HG02571 (cell line): ENCODE results near the gene NLGN3.
A peak's percentile ranks its signal among the peaks of the same experiment; 100 is the strongest.

Experiments
- ATAC-seq: cut with Tn5 transposase; IDR thresholded peaks from one replicate; pipeline ENCODE4 v1.9.1; 2021; ENCODE audit warnings: mild to moderate bottlenecking, moderate library complexity; ENCODE audit not compliant: unreplicated experiment

Gene NLGN3

DNA sequence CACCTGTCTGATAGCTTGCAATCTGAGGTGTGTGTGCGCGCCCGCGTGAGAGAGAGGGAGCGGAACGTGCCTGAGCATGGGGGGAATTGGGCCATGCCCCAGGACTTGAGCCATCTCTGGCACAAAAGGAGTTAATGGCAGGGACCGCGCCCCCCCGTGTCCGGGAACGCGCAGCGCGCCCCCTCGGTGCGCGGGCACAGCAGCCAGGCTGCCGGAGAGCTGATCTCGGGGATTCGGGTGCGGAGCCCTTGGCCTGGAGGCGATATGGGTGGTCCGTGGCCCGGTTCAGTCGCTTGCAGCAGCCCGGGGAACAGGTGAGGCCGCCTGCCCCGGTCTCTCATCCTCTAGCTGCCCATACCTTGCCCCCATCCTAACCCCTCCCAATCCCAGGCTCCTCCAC lies at the start of gene NLGN3:
NLGN3 (plus strand) TSS at position 191 of the 400 bp plus-strand sequence. CDS start 2,909 bp downstream, outside the sequence.
- no peak for ATAC-seq

DNA sequence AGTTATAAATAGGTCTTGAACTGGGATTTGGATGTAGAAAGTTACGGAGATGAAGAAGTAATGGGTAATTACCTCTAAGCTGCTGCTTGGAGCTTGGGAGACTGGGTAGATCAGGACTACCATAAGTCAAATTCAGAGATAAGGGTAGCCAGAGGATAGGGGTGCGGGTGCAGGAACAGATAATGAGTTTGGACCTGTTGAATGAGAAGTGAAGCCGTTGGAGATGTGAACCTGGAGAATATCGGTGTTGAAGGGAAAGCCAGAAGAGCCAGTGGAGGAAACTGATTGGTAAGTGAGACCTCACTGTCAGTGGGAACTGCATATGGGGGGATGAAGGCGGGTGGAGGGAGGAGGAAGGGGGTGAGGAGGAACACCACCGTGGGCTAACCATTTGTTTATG lies 49.6 kb upstream of the NLGN3 start:
- no peak for ATAC-seq

DNA sequence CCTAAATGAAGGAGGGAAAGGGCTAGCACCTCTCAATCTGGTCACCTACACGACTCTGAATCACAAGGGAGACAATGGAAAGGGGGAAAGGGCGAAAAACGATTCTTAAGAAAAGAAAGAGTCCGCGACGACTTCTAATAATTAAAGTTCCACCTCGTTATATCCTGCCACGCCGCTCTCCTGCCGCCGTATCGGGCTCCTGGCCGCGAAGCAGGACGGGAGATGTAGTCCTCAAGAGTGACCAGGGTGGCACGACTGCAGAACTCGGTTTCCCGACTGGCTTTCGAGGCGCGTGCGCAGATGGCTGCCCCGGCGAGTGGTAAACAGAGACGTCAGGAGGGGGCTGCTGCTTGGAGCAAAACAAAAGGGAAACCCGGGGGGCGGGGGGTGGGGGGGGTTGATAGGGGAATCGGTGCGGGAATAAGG lies 49.1 kb upstream of the NLGN3 start, which contains the start of gene FOXO4:
FOXO4 (plus strand) TSS at position 297 of the 426 bp plus-strand sequence. CDS start 678 bp downstream, outside the sequence.
- peak; percentile 73 for ATAC-seq

DNA sequence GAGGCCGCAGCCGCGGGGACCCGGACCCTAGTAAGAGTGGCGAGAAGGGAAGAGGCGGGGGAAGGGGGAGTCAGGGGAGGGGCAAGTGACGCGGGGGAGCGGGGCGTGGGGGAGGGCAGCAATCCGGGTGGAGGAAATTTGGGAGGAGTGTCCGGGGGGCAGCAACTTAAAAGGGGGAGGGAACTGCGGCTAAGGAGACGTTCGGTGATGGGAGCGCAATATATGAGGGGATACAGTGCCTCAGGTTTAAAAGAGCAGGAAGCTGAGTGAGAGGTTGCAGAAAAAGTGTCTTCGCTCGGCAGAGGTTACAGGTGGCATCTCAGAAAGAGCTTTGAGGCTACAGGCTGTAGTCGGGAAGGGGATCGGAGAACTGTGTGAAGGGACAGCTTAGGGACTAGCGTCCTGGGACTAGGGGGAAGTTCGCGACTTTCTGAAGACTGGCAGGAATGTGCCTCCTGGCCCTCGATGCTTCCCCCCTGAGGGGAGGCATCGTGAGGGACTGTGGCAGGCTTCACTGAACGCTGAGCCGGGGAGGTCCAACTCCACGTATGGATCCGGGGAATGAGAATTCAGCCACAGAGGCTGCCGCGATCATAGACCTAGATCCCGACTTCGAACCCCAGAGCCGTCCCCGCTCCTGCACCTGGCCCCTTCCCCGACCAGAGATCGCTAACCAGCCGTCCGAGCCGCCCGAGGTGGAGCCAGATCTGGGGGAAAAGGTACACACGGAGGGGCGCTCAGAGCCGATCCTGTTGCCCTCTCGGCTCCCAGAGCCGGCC lies 48.5 kb upstream of the NLGN3 start:
- ATAC-seq: peak; percentile 20

DNA sequence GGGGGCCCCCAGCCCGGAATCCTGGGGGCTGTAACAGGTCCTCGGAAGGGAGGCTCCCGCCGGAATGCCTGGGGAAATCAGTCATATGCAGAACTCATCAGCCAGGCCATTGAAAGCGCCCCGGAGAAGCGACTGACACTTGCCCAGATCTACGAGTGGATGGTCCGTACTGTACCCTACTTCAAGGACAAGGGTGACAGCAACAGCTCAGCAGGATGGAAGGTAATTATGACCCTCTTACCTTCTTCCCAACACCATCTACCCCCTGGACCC lies 47.9 kb upstream of the NLGN3 start:
- ATAC-seq: no peak

DNA sequence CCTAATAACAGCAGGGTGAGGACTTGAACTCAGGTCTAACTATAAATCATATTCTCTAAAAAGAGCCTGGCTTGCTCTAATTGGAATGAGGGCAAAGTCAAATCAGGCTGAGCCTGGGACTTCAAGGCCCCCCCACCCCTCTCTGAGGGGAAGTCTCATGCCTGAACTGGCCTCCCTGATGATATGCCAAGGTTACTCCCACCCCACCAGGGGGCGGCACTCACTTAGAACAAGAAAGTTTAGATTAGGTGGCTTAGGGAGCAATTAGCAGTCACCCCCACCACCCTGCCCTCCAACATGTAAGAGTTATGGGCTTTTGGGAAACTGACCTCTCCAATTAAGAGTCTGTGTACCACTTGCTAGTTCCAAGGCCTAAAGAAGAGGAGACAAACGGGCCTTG lies 46.3 kb upstream of the NLGN3 start:
- ATAC-seq: no peak

DNA sequence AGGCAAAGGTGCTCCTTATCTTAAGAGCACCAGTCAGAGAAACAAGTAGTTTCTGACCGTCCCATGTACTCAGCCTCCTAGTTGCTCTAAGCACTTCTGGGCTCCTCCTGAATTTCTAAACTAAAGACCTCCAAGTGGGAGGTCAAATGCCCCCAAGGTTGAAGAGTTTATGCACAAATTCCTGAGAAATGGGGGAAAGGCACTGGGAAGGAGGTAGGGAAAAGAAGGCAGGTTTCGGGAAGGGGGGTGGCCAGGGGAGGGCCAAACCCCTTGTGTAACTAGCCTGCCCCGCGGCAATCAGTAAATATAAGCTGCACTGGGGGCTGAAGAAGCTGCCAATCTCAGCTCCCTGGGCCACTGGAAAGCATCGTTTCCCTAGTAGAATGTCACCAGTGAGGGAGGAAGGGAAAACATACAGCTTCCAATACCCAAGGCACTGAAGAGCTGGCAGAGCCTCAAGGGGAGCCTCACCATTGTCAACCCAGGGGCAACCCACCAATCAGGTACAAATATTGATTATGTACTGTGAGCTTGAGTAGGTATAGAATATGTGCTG lies 45.6 kb upstream of the NLGN3 start:
- ATAC-seq: no peak

DNA sequence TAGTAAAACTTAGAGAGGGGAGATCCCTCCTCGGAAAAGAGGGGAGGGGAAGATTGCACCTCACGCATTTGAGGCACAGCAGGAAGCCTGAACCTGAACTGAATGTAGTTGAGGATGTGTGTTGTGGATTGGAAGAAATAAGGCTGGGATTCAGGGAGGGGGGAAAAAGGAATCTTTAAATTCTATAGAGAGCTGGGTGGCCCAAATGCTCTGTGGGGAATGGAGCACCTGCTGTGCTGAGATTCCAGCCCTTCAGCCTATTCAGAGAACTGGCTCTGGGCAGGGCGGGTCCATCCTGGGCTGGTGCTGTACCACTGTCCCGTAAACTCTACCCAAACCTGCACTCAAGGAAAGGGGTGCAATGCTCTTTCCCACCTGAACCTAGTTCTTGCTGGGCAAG lies 44.9 kb upstream of the NLGN3 start:
- ATAC-seq: no peak

DNA sequence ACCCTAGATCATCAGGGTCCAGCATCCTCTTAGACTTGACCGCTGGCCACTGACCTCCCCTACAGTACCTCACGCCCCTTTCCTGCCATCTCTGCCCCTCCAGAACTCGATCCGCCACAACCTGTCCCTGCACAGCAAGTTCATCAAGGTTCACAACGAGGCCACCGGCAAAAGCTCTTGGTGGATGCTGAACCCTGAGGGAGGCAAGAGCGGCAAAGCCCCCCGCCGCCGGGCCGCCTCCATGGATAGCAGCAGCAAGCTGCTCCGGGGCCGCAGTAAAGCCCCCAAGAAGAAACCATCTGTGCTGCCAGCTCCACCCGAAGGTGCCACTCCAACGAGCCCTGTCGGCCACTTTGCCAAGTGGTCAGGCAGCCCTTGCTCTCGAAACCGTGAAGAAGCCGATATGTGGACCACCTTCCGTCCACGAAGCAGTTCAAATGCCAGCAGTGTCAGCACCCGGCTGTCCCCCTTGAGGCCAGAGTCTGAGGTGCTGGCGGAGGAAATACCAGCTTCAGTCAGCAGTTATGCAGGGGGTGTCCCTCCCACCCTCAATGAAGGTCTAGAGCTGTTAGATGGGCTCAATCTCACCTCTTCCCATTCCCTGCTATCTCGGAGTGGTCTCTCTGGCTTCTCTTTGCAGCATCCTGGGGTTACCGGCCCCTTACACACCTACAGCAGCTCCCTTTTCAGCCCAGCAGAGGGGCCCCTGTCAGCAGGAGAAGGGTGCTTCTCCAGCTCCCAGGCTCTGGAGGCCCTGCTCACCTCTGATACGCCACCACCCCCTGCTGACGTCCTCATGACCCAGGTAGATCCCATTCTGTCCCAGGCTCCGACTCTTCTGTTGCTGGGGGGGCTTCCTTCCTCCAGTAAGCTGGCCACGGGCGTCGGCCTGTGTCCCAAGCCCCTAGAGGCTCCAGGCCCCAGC lies 43.8 kb upstream of the NLGN3 start:
- no peak for ATAC-seq

DNA sequence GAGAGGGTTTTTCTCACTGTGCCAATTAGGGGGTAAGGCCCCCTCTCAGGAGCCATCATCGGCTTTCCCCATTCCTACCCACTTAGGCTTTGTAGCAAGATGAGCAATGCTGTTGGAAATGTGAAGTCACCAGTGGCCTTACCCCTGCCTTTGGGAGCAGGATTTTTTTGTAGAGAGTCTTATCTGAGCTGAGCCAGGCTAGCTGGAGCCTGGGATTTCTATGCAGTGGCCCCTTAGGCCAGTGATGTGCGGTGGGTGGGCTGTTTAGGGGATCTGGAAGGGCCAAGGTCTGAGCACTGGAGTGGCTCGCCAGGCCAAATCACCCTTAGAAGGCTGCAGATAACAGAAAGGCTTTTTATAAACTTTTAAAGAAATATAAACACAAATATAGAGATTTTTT lies 42.3 kb upstream of the NLGN3 start:
- ATAC-seq: no peak

DNA sequence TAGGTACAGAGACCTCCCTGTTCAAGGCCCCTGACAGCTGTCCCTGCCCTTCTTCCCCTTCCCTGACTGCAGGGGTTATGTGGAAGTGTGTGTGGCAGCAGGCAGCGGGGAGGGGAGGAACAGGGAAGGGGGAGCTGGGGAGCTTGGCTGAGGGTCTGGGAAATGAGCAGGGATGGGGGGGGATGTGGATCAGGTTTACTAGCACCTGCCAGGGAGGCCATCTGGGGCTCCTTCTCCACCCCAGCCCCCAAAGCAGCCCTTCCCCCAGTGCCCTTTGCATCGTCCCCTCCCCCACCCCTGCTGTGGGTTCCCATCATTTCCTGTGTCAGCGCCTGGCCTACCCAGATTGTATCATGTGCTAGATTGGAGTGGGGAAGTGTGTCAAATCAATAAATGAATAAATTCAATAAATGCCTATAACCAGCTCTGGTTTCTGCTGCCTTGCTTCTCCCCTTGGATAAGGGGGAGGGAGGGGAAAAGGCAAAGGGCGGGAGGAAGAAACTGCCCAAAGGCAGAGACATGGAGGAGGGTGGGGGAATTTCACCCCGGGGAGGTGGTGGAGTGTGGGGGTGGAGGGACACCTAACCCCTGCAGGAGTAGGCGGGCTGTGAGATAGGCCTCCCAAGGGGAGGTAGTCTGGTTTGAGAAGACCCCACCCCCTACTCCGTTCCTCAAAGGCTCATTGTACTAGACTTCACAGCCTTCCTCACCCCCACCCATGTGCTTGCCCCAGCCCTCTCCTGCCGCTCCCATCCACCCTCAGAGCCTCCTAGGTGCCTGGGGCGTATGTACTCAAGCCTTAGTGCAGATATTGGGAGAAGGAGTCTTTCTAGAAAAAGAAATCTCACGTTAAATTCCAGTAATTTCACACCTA lies 41.3 kb upstream of the NLGN3 start:
- no peak for ATAC-seq

DNA sequence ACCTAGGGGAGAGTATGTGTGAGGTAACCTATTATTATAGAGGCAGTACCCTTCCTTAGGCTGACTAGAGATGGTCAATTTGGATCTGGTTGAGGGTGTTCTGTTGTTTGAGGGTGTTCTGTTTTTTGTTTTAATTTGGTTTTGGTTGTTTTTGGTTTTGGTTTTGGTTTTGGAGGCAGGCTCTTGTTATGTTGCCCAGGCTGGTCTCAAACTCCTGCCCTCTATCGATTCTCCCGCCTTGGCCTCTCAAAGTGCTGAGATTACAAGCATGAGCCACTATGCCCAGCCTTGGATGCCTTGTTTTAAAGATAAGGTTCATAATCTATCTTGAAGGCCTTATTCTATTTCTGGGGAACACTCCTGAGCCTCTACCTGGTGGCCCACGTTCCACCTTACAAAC lies 39.0 kb upstream of the NLGN3 start:
- no peak for ATAC-seq

DNA sequence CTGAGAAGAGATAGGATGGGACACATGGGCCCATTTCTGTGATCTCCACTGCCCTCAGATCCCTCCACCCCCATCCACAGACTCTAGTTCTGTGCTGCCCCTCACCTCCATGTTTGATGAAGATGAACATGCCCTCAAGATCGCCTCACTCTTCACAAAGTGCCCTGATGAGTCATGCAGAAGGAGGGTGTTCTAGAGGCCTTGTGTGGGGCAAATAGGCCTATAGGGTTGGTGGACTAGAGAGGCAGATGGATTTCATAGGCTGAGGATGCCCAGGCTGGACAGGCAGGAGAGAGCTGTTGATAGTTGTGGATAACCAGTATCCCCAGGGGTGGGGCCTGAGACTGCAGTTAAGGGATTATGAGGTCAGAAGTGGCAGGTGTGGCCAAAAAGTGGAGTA lies 38.2 kb upstream of the NLGN3 start, which contains the start of gene CXorf65:
CXorf65 (minus strand) TSS at position 314 of the 400 bp plus-strand sequence; CDS start at position 130, 184 bp downstream.
- no peak for ATAC-seq

DNA sequence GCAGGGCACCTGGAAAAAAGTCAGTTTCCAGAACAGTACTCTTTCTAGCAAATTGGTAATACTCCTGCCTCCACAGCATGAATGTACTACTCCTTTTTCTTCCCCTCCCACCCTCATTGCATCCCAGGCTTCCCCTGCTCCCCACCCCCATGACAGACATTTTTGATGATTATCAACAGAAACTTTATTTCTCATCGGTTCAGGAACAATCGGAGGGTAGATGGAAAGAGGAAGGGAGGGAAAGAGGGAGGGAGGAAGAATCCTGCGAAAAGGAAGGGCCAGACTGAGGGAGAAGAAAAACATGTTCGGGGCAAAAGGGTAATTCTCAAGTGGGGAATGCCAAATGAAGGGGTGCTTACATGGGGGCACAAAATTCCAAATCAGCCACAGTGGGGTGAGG lies 37.4 kb upstream of the NLGN3 start:
- ATAC-seq: no peak

DNA sequence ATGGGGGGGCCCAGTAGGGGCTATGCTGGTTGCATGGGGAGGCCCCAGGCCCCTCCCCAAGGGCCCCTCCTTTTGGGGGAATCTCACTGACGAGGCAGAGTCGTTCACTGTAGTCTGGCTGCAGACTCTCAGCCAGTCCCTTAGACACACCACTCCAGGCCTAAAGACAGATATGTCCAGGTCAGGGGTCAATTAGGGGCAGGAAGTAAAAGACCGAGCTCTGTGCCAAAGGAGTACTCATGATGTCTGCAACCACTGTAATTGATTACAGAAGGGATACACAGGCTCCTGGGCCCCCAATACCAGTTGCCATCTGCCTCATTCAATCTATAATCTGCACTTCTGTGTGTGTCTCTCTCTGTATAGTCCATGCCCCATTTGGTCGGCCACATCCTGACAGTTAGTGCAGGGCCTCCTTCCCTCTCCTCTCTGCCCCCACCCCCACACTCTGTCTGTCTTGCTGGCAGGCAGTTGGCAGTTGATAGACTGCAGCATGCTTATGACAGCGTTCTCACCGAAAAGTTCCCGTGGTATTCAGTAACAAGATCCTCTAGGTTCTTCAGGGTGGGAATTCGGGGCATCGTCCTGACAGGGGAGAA lies 36.8 kb upstream of the NLGN3 start:
- ATAC-seq: no peak

DNA sequence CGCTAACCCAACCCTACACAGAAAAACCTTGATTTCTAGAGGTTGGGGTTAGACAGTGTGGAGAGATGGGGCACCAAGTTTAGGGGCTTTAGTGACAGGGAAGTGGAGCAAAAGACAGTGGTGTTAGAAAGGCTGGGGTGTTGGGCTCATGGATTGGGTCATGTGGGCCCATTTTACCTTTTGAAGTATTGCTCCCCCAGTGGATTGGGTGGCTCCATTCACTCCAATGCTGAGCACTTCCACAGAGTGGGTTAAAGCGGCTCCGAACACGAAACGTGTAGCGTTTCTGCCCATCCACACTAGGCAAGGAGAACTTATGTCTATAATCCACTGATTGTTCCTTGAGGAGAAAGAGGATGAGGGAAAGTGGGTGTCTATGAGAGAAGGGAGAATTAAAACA lies 35.6 kb upstream of the NLGN3 start:
- no peak for ATAC-seq

DNA sequence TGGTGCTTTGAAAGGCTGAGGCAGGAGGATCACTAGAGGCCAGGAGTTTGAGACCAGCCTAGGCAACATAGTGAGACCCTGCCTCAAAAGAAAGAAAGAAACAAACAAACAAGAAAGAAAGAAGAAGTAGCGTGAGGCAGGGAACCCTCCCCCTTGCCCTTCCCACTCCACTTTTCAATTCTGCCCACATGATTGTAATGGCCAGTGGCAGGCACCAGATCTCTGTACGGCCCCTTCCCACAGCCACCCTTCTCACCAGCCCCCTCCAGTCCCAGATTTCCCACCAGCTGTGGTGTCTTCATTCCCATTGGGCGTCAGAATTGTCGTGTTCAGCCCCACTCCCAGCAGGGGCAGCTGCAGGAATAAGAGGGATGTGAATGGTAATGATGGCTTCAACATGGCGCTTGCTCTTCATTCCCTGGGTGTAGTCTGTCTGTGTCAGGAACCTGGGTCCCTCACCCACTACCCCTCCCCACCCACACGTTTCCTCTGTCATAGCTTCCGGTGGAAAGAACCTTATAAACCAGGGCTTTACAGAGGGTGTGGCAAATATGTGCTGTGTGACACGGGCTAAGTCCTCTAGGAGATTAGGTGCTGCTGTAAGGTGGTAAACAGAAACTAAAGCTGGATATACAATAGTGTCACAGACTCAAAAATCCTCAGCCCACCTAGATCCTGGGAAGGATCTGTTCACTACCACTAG lies 33.3 kb upstream of the NLGN3 start, which contains the start of gene IL2RG:
IL2RG (minus strand) TSS at position 437 of the 703 bp plus-strand sequence; CDS start at position 399, 38 bp downstream.
- peak; percentile 88 for ATAC-seq

DNA sequence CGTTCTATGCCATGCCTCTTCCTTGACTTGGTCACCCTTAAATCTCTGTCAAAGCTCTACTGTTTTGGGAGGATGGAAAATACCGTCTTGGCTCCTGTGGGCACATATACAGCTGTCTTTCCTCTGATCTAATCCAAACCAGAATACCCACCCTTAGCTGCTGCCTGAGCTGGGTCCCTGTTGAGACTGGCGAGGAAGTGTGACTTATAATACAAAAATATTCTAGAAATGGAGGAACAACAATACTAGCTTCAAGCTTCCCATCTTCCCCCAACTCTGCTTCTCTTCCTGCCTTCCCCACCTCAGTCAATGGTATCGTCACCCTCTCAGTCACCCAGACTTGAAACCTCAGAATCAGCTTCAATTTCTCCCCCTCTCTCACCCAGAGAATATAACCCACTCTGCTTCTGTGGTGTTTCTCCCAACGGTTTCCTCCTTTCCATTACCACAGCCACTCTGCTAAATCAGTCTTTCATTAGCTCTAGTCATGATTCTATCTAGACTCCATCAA lies 32.7 kb upstream of the NLGN3 start:
- ATAC-seq: peak; percentile 15

DNA sequence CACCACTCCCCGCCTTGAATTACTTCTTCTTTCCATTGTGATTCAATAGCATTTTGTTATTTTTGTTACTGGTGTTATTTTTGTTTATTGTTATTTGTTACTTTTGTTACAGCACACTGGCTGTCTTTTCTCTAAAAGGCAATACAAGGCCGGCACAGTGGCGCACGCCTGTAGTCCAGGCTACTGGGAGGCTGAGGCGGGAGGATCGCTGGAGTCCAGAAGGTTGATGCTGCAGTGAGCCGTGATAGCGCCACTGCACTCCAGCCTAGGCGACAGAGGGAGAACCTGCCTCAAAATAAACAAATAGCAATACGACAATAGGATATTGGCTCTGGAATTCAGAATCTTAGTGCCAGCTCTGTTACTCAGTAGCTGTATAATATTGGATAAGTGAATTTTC lies 27.3 kb upstream of the NLGN3 start:
- no peak for ATAC-seq
